GM19324 (cell line): Measurements from ENCODE around the gene ACOT2.
"Not testable (repeated sequence)": the region's sequence is repeated elsewhere in the genome, so short reads cannot be mapped to it uniquely, and the experiment has no call there.

Source experiments
- ATAC-seq: cut with Tn5 transposase; IDR thresholded peaks from one replicate; pipeline ENCODE4 v1.9.1; 2021; ENCODE audit warnings: mild to moderate bottlenecking, moderate library complexity; ENCODE audit not compliant: unreplicated experiment, low FRiP score

The ACOT2 gene, protein sequence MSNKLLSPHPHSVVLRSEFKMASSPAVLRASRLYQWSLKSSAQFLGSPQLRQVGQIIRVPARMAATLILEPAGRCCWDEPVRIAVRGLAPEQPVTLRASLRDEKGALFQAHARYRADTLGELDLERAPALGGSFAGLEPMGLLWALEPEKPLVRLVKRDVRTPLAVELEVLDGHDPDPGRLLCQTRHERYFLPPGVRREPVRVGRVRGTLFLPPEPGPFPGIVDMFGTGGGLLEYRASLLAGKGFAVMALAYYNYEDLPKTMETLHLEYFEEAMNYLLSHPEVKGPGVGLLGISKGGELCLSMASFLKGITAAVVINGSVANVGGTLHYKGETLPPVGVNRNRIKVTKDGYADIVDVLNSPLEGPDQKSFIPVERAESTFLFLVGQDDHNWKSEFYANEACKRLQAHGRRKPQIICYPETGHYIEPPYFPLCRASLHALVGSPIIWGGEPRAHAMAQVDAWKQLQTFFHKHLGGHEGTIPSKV

DNA sequence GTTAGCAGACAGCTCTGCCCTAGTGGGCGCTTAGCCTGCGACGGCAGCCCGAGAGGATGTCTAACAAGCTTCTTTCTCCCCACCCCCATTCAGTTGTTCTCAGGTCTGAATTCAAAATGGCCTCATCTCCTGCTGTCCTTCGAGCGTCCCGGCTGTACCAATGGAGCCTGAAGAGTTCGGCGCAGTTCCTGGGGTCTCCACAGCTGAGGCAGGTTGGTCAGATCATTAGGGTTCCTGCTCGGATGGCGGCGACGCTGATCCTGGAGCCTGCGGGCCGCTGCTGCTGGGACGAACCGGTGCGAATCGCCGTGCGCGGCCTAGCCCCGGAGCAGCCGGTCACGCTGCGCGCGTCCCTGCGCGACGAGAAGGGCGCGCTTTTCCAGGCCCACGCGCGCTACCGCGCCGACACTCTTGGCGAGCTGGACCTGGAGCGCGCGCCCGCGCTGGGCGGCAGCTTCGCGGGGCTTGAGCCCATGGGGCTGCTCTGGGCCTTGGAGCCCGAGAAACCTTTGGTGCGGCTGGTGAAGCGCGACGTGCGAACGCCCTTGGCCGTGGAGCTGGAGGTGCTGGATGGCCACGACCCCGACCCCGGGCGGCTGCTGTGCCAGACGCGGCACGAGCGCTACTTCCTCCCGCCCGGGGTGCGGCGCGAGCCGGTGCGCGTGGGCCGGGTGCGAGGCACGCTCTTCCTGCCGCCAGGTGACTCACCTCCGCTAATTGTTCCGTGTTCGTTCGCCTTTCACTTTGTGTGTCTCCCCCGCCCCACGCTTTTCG is at the start of gene ACOT2:
Gene ACOT2 (plus strand): TSS at position 29 of the 774 bp plus-strand sequence. CDS start 28 bp downstream, at position 57.
- peak; percentile 54 for ATAC-seq

DNA sequence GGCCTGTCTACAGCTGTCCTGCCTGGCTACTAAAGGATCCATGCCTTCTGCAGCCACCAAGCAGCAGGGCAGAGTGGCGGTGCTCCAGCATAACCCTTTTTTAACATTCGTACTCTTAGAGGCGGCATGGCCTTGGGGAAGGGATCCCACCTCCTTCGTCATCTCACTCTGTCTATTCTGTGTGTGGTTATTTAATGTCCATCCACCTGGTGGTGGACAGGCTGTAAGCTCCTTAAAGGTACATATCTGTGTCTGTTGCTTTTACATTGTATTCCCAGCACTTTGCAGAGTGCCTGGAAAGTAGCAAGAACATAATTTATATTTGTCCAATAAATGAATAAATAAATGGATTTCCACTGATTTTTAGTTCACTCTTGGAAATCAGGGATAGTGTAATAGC is 47.8 kb upstream of the ACOT2 start:
- ATAC-seq = no peak

DNA sequence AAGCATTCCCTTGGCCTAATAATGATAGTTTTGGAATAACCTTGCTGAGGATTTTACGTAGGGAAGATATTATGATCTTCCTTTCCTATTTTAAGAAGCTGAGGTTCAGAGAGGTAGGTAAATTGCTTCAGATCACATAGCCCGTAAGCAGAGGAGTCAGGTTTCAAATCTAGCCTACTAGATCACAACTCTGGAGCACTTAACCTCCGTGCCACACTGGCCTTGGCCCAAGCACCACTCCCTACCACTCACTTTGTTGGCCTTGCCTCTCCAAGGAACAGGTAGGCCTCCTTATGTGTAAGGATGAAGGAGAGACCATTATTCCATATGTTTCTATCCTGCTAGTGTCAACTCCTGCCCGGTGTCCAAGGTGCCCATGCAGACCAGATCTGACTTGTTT is 44.5 kb upstream of the ACOT2 start:
- ATAC-seq = no peak

DNA sequence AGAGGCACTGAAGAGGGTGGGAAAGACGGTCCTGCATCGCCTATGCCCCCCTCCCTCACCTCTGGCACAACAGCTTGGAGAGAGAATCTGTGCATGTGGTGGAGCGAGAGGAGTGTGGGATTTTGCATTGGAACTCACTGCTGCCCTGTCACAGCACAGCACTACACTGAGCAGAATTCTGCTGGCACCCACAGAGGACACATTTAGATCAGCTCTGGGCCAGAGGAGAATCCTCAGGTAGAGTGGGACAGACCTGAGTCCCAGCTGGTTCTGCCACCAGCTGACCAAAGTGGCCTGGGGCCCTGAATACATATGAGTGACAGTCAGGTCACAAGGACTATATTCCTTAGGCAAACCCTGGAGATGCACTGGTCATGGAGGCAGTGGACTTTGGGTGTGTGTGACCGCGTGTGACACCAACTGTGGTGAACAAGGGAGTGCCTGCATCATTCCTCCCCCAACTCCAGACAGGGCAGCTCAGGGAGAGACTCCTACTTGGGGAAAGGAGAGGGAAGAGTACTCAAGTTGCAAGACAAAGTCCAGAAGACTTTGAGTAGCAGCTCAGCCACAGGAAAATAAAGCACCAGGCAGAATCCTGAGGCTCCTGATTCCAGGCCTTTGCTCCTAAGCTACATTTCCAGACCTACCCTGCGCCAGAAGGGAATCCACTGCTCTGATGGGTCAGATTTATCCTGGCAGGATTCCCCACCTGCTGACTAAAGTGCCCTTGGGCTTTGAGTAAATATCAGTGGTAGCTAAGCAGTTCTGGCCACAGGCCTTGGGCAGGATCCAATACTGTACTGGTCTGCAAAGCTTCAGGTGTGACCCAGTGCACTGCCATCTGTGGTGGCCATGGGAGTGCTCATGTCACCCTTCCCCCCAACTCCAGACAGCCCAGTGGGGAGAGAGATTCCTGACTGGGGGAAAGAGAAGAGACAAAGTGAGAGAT is 42.7 kb upstream of the ACOT2 start:
- no peak for ATAC-seq

DNA sequence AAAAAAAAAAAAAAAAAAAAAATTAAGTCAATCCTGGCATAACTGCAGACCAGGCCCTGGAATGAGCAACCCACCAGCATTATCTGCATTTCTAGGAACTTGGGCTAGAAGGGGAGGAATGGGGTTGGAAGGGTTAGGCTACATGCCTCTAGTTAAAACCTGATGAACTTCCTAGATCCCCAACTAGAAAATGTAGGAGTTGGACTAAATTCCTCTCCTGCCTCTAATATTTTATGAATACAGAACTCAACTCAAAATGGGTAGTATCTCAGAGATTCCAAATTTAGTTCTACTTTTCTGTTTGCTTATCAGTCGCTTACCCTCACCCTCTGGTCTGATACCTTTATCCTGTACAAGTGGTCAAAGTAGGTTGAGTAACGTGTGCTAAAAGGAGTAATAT is 39.7 kb upstream of the ACOT2 start:
- not testable (repeated sequence) for ATAC-seq

DNA sequence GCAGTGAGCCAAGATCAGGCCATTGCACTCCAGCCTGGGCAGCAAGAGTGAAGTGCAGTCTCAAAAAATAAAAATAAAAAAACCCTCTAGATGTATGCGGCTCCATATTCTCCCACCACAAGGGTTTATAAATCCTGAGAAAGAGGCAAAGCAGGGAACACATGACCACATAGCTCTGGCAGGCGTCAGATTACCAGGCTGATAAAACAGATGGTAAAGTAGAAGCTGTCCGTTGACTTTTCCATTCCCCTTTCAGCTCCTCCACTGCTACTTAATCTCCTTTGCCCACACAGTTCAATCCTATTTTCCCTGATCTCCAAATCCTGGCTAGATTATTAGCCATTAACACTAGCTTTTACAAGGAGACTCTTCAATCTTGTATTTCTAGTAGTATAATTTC is 37.0 kb upstream of the ACOT2 start:
- ATAC-seq = not testable (repeated sequence)

DNA sequence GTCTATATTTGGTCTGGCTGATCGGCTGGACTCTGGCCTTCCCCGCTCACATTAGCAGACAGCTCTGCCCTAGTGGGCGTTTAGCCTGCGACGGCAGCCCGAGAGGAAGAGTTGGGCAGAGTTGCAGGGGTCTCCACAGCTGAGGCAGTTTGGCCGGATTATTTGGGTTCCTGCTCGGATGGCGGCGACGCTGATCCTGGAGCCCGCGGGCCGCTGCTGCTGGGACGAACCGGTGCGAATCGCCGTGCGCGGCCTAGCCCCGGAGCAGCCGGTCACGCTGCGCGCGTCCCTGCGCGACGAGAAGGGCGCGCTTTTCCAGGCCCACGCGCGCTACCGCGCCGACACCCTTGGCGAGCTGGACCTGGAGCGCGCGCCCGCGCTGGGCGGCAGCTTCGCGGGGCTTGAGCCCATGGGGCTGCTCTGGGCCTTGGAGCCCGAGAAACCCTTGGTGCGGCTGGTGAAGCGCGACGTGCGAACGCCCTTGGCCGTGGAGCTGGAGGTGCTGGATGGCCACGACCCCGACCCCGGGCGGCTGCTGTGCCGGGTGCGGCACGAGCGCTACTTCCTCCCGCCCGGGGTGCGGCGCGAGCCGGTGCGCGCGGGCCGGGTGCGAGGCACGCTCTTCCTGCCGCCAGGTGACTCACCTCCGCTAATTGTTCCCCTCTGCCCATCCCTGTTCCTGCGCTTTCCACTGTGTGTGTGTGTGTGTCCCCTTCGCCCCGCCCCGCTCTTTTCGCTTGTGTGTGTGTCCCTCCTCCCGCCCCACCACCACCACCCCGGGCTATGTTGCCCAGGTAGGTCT is 31.6 kb upstream of the ACOT2 start:
- not testable (repeated sequence) for ATAC-seq

DNA sequence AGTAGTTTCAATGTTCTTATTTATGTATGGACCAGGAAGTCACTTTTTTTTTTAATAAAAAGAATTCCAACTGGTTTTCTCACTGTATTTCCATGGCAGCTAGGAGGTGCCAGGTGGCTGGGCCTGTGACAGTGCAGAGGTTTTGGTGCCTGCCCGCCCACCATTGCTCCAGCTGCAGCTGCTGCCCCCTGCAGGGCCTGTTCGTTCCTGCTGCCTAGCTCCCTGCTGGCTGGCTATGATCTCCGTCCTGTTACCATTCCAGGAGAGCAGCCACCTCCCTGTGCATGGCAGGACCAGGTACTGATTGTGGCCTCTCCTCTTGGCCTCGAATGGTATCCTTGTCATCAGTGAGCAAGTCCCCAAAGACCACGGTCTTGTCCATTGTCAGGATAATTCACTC is 30.0 kb upstream of the ACOT2 start:
- ATAC-seq = peak; percentile 69

DNA sequence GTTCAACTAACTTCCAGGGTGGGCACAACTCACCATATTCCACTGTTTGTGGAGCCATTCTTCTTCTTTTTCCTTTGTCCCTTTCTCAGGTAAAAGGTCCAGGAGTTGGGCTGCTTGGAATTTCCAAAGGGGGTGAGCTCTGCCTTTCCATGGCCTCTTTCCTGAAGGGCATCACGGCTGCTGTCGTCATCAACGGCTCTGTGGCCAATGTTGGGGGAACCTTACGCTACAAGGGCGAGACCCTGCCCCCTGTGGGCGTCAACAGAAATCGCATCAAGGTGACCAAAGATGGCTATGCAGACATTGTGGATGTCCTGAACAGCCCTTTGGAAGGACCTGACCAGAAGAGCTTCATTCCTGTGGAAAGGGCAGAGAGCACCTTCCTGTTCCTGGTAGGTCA is 26.1 kb upstream of the ACOT2 start:
- not testable (repeated sequence) for ATAC-seq

DNA sequence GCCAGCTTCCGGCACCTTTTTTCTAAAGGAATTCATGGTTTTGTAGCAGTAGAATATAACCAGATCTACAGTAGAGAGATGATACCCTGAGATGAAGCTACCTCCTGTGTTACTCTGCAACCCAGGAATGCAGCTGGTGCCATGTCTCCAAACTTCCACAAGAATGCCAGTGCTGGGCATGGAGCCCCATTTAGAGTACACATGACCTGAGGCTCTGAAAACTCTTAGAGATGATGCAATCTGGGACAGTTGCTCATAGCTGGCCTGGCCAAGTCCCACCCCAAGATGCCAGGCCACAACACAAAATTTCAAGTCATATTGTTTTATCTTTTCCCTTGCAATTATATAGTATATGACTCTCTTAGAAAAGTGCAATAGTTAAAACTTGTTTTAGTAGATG is 23.7 kb upstream of the ACOT2 start:
- ATAC-seq = not testable (repeated sequence)

DNA sequence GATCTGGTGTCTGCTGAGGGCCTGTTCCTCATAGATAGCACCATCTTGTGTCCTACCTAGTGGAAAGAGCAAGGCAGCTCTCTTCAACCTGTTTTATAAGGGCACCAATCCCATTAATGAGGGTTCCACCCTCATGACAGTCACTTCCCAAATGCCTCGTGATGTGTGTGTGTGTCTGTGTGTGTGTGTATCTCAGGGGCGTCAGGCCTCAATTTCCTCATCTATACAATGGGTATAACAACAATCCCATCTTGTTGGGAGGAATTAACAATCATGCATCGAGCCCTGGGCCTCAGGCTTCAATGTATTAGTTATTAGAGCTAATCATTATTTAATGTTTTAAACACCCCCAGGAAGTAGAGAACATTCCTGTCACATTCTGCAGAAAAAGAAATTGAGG is 19.9 kb upstream of the ACOT2 start:
- not testable (repeated sequence) for ATAC-seq

DNA sequence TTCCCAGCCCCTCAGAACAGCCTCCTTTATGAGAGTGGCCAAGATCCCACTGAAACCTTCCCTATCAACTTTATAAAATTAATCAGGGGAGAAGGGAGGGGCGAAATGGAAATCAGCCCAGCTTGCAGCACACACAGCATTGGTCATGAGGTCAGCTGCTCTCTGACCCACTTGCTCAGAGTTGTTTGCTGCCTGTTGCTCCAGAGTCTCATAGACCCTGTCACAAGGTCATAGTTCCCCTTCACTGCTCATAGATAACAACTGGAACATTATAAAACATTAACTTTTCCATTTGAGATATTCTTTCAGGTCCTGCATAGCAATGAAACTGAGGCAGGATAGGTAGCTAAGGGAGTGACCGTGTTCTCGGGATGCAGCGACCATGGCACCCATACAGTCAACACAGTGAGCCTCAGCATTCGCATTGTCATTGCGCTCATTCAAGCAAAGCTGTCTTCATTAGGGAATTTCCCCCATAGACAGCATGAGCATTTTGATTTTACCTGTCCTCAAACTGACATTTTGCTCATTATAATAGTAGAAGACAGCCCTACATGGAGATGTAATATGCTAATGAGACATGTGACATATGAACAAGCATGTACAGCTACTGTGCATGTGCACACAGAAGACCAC is 19.0 kb upstream of the ACOT2 start:
- ATAC-seq = not testable (repeated sequence)

DNA sequence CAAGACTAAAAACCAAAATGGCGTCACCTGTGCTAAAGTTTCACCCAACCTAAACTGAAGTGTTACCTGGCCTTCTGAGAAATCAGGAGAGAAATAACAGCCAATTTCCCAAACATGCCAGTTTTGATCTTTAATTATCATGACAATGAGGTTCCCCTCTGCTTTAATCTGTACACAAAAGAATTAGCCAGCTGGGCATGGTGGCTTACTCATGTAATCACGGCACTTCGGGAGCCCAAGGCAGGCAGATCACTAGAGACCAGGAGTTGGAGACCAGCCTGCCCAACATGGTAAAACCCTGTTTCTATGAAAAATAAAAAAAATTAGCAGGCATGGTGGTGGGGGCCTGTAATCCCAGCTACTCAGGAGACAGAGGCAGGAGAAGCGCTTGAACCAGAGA is 15.2 kb upstream of the ACOT2 start:
- no peak for ATAC-seq

DNA sequence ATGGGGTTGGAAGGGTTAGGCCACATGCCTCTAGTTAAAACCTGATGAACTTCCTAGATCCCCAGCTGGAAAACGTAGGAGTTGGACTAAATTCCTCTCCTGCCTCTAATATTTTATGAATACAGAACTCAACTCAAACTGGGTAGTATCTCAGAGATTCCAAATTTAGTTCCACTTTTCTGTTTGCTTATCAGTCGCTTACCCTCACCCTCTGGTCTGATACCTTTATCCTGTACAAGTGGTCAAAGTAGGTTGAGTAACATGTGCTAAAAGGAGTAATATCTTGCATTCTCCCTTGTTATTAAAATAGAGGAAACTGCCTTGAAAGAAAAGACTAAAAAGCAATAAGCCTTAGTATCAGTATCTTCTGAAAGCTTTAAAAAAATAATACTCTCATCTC is 11.8 kb upstream of the ACOT2 start:
- not testable (repeated sequence) for ATAC-seq

DNA sequence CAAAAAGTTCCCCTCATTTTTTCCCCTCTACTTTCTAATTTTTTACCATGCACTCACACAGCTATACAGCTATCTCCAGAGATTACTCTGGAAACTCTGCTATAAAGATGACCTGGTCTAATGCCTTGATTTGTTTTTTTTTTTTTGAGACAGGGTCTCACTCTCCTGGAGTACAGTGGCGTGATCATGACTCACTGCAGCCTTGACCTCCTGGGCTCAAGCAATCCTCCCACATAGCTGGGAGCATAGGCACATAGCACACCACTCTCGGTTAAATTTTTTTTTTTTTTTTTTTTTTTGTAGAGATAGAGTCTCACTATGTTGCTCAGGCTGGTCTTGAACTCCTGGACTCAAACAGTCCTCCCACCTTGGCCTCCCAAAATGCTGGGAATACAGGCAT is 10.8 kb upstream of the ACOT2 start:
- ATAC-seq = not testable (repeated sequence)

DNA sequence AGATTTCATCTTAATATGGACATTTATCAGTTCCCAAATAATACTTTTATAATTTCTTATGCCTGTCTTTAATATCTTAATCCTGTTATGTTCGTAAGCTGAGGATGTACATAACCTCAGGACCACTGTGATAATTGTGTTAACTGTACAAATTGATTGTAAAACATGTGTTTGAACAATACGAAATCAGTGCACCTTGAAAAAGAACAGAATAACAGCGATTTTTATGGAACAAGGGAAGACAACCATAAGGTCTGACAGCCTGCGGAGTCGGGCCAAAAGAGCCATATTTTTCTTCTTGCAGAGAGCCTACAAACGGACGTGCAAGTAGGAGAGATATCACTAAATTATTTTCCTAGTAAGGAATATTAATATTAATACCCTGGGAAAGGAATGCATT is 6.8 kb upstream of the ACOT2 start:
- ATAC-seq = not testable (repeated sequence)

DNA sequence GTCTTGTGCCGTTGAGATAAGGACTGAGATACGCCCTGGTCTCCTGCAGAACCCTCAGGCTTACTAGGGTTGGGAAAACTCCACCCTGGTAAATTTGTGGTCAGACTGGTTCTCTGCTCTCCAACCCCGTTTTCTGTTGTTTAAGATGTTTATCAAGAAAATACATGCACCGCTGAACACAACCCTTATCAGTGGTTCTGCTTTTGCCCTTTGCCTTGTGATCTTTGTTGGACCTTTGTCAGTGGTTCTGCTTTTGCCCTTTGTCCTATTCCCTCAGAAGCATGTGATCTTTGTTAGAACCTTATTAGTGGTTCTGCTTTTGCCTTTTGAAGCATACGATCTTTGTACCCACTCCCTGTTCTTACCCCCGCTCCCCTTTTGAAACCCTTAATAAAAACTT is 6.3 kb upstream of the ACOT2 start:
- ATAC-seq = not testable (repeated sequence)

DNA sequence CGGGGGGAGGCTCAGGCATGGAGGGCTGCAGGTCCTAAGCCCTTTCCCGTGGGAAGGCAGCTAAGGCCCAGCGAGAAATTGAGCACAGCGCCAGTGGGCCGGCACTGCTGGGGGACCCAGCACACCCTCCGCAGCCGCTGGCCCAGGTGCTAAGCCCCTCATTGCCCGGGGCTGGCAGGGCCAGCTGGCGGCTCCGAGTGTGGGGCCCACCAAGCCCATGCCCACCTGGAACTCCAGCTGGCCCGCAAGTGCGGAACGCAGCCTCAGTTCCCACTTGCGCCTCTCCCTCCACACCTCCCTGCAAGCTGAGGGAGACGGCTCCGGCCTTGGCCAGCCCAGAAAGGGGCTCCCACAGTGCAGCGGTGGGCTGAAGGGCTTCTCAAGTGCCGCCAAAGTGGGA is 2.6 kb upstream of the ACOT2 start:
- not testable (repeated sequence) for ATAC-seq

DNA sequence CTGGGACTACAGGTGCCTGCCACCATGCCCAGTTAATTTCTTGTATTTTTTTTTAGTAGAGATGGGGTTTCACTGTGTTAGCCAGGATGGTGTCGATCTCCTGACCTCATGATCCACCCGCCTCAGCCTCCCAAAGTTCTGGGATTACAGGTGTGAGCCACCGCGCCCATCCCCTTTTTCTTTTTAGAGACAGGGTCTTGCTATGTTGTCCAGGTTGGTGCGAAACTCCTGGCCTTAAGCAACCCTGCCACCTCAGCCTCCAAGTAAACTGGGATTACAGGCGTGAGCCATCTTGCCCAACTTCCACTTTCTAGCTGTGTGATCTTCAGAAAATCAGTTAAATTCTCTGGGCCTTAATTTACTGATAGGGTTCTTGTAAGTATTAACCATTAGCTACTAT is 2.1 kb upstream of the ACOT2 start:
- ATAC-seq = not testable (repeated sequence)
